Esophagus muscularis mucosa (tissue), 4 donors: ENCODE data around the gene CDK5R2. TPM values are rescaled to one million over a fixed set of nuclear protein-coding genes. Genes with fewer than 3 reads are reported as not detected.

Source experiments
- DNase-seq: peaks from one replicate; pipeline ENCODE4 v3.0.0-alpha.2; 2017; ENCODE audit errors: extremely low spot score
- H3K27ac ChIP-seq, 4 donors: fragments of 200-600 bp; sonication (generic); replicated peaks in 1 of 4; 1 replicate in 3 of 4; 2 replicates in 1 of 4; pipeline ENCODE4 v1.5.1; 2016 to 2019; ENCODE audit warnings: mild to moderate bottlenecking in 1 of 4
- H3K27me3 ChIP-seq, 4 donors: fragments of 200-600 bp; sonication (generic); one replicate each; pipeline versions ENCODE4 v1.5.1 to v1.6.0; 2016 to 2019
- H3K36me3 ChIP-seq, 4 donors: fragments of 200-600 bp; sonication (generic); one replicate each; pipeline ENCODE4 v1.5.1; 2016 to 2019
- H3K4me1 ChIP-seq, 4 donors: fragments of 200-600 bp; sonication (generic); one replicate each; pipeline ENCODE4 v1.5.1; 2016 to 2019
- H3K4me3 ChIP-seq, 4 donors: fragments of 200-600 bp; sonication (generic); 1 replicate in 2 of 4; 2 replicates in 2 of 4; pipeline ENCODE4 v1.5.1; 2016 to 2019; ENCODE audit warnings: mild to moderate bottlenecking in 4 of 4, moderate library complexity in 1 of 4
- H3K9me3 ChIP-seq, 4 donors: fragments of 200-600 bp; sonication (generic); 1 replicate in 3 of 4; 2 replicates in 1 of 4; pipeline ENCODE4 v1.5.1; 2016 to 2019
- CTCF ChIP-seq, 3 experiments: fragments of 200-600 bp in 2 of 3; fragments of 450-650 bp in 1 of 3; sonication (generic) in 2 of 3; IDR thresholded peaks; one replicate each; pipeline ENCODE4 v1.5.1; 2017 to 2019; ENCODE audit warnings: antibody characterized with exemption in 3 of 3, mild to moderate bottlenecking in 2 of 3, moderate library complexity in 1 of 3
- EP300 ChIP-seq: sonication (generic); formaldehyde crosslinking; IDR thresholded peaks from one replicate; pipeline ENCODE4 v1.6.1; 2017; ENCODE audit warnings: antibody characterized with exemption
- POLR2A ChIP-seq: fragments of 450-650 bp; IDR thresholded peaks from one replicate; pipeline ENCODE4 v1.6.1; 2017; ENCODE audit warnings: antibody characterized with exemption, moderate library complexity, mild to moderate bottlenecking, low read depth
- POLR2AphosphoS5 ChIP-seq, 2 donors: sonication (generic); formaldehyde crosslinking; IDR thresholded peaks; one replicate each; pipeline ENCODE4 v1.6.1; 2017; ENCODE audit warnings: antibody characterized with exemption in 2 of 2
- WGBS: methylation state at CpG from one replicate; pipeline ENCODE4 v1.1.5; 2018; 5-methylcytosine and 5-hydroxymethylcytosine counted together
- intact Hi-C: fragments of 100-400 bp; cut with DNase I; formaldehyde crosslinking; loops from one replicate; pipeline ENCODE4 v1.15.1; 2023
- total RNA-seq, 4 donors: library from RNA; depleted of rRNA; stranded (reverse); fragments of >200 nt; gene quantifications; one replicate each; pipeline versions ENCODE4 v1.1.0 to v1.2.1, GENCODE V29; 2016

Gene CDK5R2
- total RNA-seq, 4 donors from 2014 or later, result under 0.01 to 0.52 (median 0.33) TPM; not detected in 1

GRCh38 chr2:218999881-219000568, 40.6 kb downstream of the CDK5R2 start:
- Histone ChIP-seq H3K27me3 (peaks cover 5 to 100% (median 58%) of the 10 kb centered on the region in 4 donors), H3K36me3 (no peaks in the 10 kb centered on the region), H3K4me3 (no peak overlapping the region), H3K27ac (no peak overlapping the region), H3K4me1 (peaks cover 31 to 36% (median 36%) of the 10 kb centered on the region in 4 donors), H3K9me3 (no peaks in the 10 kb centered on the region)
- no peak for DNase-seq
- TF ChIP-seq POLR2A (no peak), POLR2AphosphoS5 (IDR thresholded peaks at IDR 0.05) (no peak), CTCF (IDR thresholded peaks at IDR 0.05) (no peak), EP300 (no peak)
- WGBS, result 14% methylated on average over 6 of the region's 9 CpGs
- intact Hi-C loops, result loop anchor here (10.0 kb wide), 1 partner anchor 155 kb away; no protein-coding TSS in a partner anchor

DNA sequence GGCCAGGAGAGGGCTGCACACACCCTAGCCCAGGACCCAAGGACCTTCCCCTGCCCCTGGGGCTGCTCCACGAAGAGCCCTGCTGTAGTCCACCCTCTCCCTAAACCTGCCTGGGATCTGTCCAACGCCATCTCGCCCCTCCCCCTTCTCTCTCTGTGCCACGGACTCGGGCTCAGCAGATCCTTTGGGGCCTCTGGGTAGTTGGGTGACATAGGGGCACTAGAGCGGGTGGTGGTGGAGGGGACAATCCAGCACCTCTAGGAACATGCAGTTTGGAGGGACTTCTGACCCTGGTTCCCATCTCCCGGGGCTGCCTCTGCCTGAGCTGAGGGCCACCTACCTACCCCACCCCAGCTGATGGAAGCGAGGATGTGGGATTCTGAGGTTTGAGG, 41.1 kb downstream of the CDK5R2 start:
- Histone ChIP-seq H3K27ac (no peak overlapping the region), H3K4me3 (no peak overlapping the region), H3K27me3 (peaks cover 5 to 100% (median 56%) of the 10 kb centered on the region in 4 donors), H3K4me1 (peaks cover 30 to 34% (median 33%) of the 10 kb centered on the region in 4 donors), H3K9me3 (no peaks in the 10 kb centered on the region), H3K36me3 (no peaks in the 10 kb centered on the region)
- TF ChIP-seq POLR2AphosphoS5 (IDR thresholded peaks at IDR 0.05) (no peak), POLR2A (no peak), CTCF (IDR thresholded peaks at IDR 0.05) (no peak), EP300 (no peak)
- WGBS, result 0% methylated on average over 2 of the region's 8 CpGs
- DNase-seq, result no peak
- intact Hi-C loops, result no loop called here

DNA sequence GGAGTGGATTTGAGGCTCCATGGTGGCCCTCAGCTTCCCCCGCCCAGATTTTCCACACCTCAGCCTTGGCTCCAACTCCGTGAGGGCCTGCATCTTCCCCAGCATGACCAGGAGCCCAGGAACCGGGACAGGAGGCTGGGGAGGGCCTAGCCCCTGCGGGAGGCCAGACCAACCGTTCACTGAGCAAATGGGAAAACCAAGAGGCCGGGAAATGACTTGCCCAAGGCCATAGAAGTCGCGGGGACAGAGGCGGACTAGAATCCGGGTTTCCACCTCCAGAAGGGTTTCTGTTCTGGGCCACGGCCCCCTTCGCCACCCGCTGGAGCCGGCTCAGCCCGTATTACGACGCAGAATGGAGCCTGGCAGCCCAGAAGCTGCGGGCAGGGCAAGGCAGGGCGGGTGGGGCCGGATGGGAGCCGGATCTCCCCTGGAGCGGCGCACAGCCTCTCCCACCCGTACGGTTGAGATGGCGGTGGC, 41.7 kb downstream of the CDK5R2 start:
- H3K4me3 ChIP-seq, result peak overlapping the region in 2 of 4 donors; percentile 19 to 28
- H3K27me3 ChIP-seq, result peaks cover 5 to 100% (median 53%) of the 10 kb centered on the region in 4 donors
- peaks cover 24 to 29% (median 28%) of the 10 kb centered on the region in 4 donors for H3K4me1 ChIP-seq
- 30% methylated on average over 13 of the region's 26 CpGs for WGBS
- H3K36me3 ChIP-seq, result no peaks in the 10 kb centered on the region
- TF ChIP-seq POLR2A (no peak), CTCF (IDR thresholded peaks at IDR 0.05) (no peak), EP300 (no peak), POLR2AphosphoS5 (IDR thresholded peaks at IDR 0.05) (no peak)
- H3K27ac ChIP-seq, result no peak overlapping the region
- no peaks in the 10 kb centered on the region for H3K9me3 ChIP-seq
- intact Hi-C loops, result no loop called here
- DNase-seq, result no peak

- no peak for DNase-seq
- intact Hi-C loops, result no loop called here
- Histone ChIP-seq H3K9me3 (no peaks in the 10 kb centered on the region), H3K27ac (no peak overlapping the region), H3K36me3 (no peaks in the 10 kb centered on the region), H3K27me3 (peaks cover 5 to 98% (median 50%) of the 10 kb centered on the region in 4 donors), H3K4me3 (peak overlapping the region in 3 of 4 donors; percentile 5 to 28 (median 19)), H3K4me1 (peaks cover 21 to 25% (median 22%) of the 10 kb centered on the region in 4 donors)
- WGBS, result 8% methylated on average over 18 of the region's 70 CpGs
- TF ChIP-seq POLR2A (no peak), EP300 (no peak), POLR2AphosphoS5 (IDR thresholded peaks at IDR 0.05) (no peak), CTCF (IDR thresholded peaks at IDR 0.05) (no peak)
Measured at GRCh38 chr2:219001577-219002394, 42.3 kb downstream of the CDK5R2 start.
